ENCODE data around the gene RGS3. TPM values are rescaled to one million over a fixed set of nuclear protein-coding genes. Genes with fewer than 3 reads are reported as not detected.

The RGS3 gene
- total and polyA plus RNA-seq, 10 of the 15 experiments (the other 5 are each of a cell fraction or from before 2014, with no cell fraction given): 2.9 to 138 (median 28.8) TPM

GRCh38 chr9:113578882-113579282 lies 115.4 kb downstream of the RGS3 start:
- ChIA-PET SMC1A (ENCODE audit: uncharacterized antibody, unreplicated experiment) (interaction anchor here (0.8 to 7.5 kb wide), 20 partner anchors 9 to 176 kb away, joined by 3 to 323 read pairs (median 4); no protein-coding TSS in a partner anchor), CTCF (interaction anchor here (0.7 to 17.8 kb wide), 17 partner anchors 9 to 168 kb away, joined by 3 to 306 read pairs (median 7); partner anchors contain the start of genes C9orf43 and POLE3), RAD21 (ENCODE audit: unreplicated experiment) (interaction anchor here (1.0 to 15.8 kb wide), 14 partner anchors 9 to 304 kb away, joined by 3 to 481 read pairs (median 8); partner anchors contain the start of gene CDC26), POLR2A (interaction anchor here (0.6 to 11.8 kb wide), 9 partner anchors 14 to 166 kb away, joined by 3 to 233 read pairs (median 5); no protein-coding TSS in a partner anchor)
- intact Hi-C loops (cut with micrococcal nuclease; ENCODE audit: unreplicated experiment) (loop anchor here (1.0 to 5.0 kb wide), 5 partner anchors 14 to 302 kb away; partner anchors contain the start of genes CDC26 and PRPF4), in situ Hi-C loops (cut with MboI) (no loop called here)
- H3K9ac ChIP-seq (ENCODE audit: control insufficient read depth, insufficient read depth, low read length): peak overlapping the region; percentile 70
- ATAC-seq (peak; percentile 72), DNase-seq (ENCODE audit: low read depth, low spot score) (peak; percentile 88), FAIRE-seq (peak; percentile 93)
- no peaks in the 10 kb centered on the region for H3K9me3 ChIP-seq (replicated peaks; ENCODE audit: control insufficient read depth, insufficient read depth, low read length)
- H2AFZ ChIP-seq (ENCODE audit: control insufficient read depth, low read depth, low read length): peak overlapping the region; percentile 30
- H3K4me1 ChIP-seq (ENCODE audit: control insufficient read depth, insufficient read depth, low read length): peaks cover 91% of the 10 kb centered on the region
- peak overlapping the region; percentile 70 for H3K27ac ChIP-seq (ENCODE audit: control insufficient read depth, insufficient read depth)
- peak overlapping the region; percentile 95 for H3K4me2 ChIP-seq (ENCODE audit: control insufficient read depth, insufficient read depth)
- H3K4me3 ChIP-seq: 0 out of 2 replicates have a peak overlapping the region, but pooled peaks have one; percentile 16
- BruUV-seq (replicated peaks): no TSS peak
- H3K79me2 ChIP-seq (ENCODE audit: control insufficient read depth, insufficient read depth, low read length): peaks cover 41% of the 10 kb centered on the region
- 1% methylated on average over 5 of the region's 5 CpGs for WGBS (ENCODE audit: insufficient coverage, insufficient replicate concordance, low lambda C conversion rate, missing lambda C conversion rate)
- no peaks in the 10 kb centered on the region for H3K27me3 ChIP-seq (replicated peaks in 1 of 2; ENCODE audit: control insufficient read depth in 2 of 2, insufficient read depth in 2 of 2, low read length in 1 of 2)
- H3K36me3 ChIP-seq (ENCODE audit: control insufficient read depth in 2 of 2, insufficient read depth in 2 of 2, low read length in 1 of 2): peaks cover 7 to 9% of the 10 kb centered on the region in 2 experiments; a peak in 3 of 4 replicates
- no peaks in the 10 kb centered on the region for H4K20me1 ChIP-seq (ENCODE audit: control insufficient read depth, insufficient read depth)
- TF ChIP-seq NFXL1 (IDR thresholded peaks at IDR 0.05; ENCODE audit: borderline replicate concordance): no peak
- no peak for TF ChIP-seq USF1 (IDR thresholded peaks at IDR 0.05; ENCODE audit: borderline replicate concordance, extremely low read length, insufficient read depth, low read depth, low read length)
- TF ChIP-seq BRCA1 (IDR thresholded peaks at IDR 0.05; ENCODE audit: low read depth, low read length): no peak
- TF ChIP-seq SREBF1 (IDR thresholded peaks at IDR 0.05; ENCODE audit: low read length): no peak
- TF ChIP-seq POLR2AphosphoS5 (IDR thresholded peaks at IDR 0.05; ENCODE audit: low read length): peak; percentile 43; the same call in 1 of the 2 replicates
- TF ChIP-seq RFX5 (IDR thresholded peaks at IDR 0.05; ENCODE audit: low read depth, low read length): no peak
- TF ChIP-seq NFYB (IDR thresholded peaks at IDR 0.05; ENCODE audit: insufficient read depth, low read depth, low read length): 0 out of 2 replicates have a peak, but pooled peaks have one; percentile 6
- TF ChIP-seq MEF2B (IDR thresholded peaks at IDR 0.05; ENCODE audit: partially characterized antibody, poor library complexity, severe bottlenecking): peak; percentile 52
- TF ChIP-seq YBX1 (IDR thresholded peaks at IDR 0.05): no peak
- no peak for TF ChIP-seq ZNF622 (IDR thresholded peaks at IDR 0.05)
- no peak for TF ChIP-seq SMAD1 (IDR thresholded peaks at IDR 0.05; ENCODE audit: low read depth, partially characterized antibody)
- TF ChIP-seq YY1 (IDR thresholded peaks at IDR 0.05; ENCODE audit: low read depth, low read length): peak; percentile 33; the same call in 1 of the 2 replicates
- peak; percentile 91 for TF ChIP-seq DPF2 (IDR thresholded peaks at IDR 0.05)
- peak; percentile 76 for TF ChIP-seq CHD2 (IDR thresholded peaks at IDR 0.05; ENCODE audit: borderline replicate concordance, low read depth, low read length)
- TF ChIP-seq SUPT20H (IDR thresholded peaks at IDR 0.05; ENCODE audit: borderline replicate concordance, control insufficient read depth, low read depth, low read length): no peak
- TF ChIP-seq MAX (IDR thresholded peaks at IDR 0.05; ENCODE audit: low read depth, low read length): no peak; the same call in 1 of the 2 replicates
- TF ChIP-seq MEF2A (IDR thresholded peaks at IDR 0.05; ENCODE audit: insufficient read depth, low read depth, low read length): peak; percentile 45; the same call in 1 of the 2 replicates
- TF ChIP-seq EP300 (IDR thresholded peaks at IDR 0.05; ENCODE audit: borderline replicate concordance in 1 of 2, control insufficient read depth in 1 of 2, low read depth in 2 of 2, low read length in 2 of 2): peak; percentile 80 to 85; a peak in 3 of 4 replicates
- no peak for TF ChIP-seq FOS (IDR thresholded peaks at IDR 0.05; ENCODE audit: borderline replicate concordance, extremely low read depth, insufficient read length)
- TF ChIP-seq MXI1 (IDR thresholded peaks at IDR 0.05; ENCODE audit: low read depth, low read length): peak; percentile 64; the same call in 1 of the 2 replicates
- TF ChIP-seq NKRF (conservative IDR thresholded peaks at IDR 0.05): 0 out of 2 replicates have a peak, but pooled peaks have one; percentile 13
- peak; percentile 79 for TF ChIP-seq EED (IDR thresholded peaks at IDR 0.05; ENCODE audit: low read depth)

All from GM12878 (cell line).